ENCODE measurements around the gene L3HYPDH. TPM values are rescaled to one million over a fixed set of nuclear protein-coding genes. Genes with fewer than 3 reads are reported as not detected.

Gene L3HYPDH
- 10 to 100 TPM in 1 of 2 donors, 1 to 10 TPM in 1; 8.7 to 19.8 TPM for polyA plus RNA-seq

- Histone ChIP-seq H3K27ac (ENCODE audit: low read depth in 2 of 2, low read length in 1 of 2) (peak within 1 kb of the TSS; percentile 83 to 92), H3K4me1 (ENCODE audit: control insufficient read depth in 2 of 2, insufficient read depth in 2 of 2, low read length in 1 of 2) (peaks cover 0 to 4% of the 10 kb centered on the region in 2 donors), H3K36me3 (ENCODE audit: control insufficient read depth in 2 of 2, insufficient read depth in 2 of 2, low read length in 1 of 2) (peaks cover 0 to 1% of the 10 kb centered on the region in 2 donors), H3K4me3 (ENCODE audit: low read depth in 1 of 2, low read length in 2 of 2) (peak within 1 kb of the TSS; percentile 73 to 99), H3K9me3 (ENCODE audit: control insufficient read depth in 2 of 2, insufficient read depth in 1 of 2, low read depth in 1 of 2, low read length in 1 of 2) (no peaks in the 10 kb centered on the region), H3K27me3 (ENCODE audit: control insufficient read depth in 1 of 2, insufficient read depth in 2 of 2, low read length in 2 of 2) (no peaks in the 10 kb centered on the region)
- 0 to 1% methylated on average over 89 to 92 of the region's 92 CpGs for WGBS, 2 donors
These were observed at the start of gene L3HYPDH, which contains the start of gene JKAMP for GRCh38 chr14:59483819-59484638. L3HYPDH (minus strand) TSS chr14:59484408; CDS start chr14:59484316, 92 bp downstream. JKAMP (plus strand) TSS chr14:59484517; CDS start chr14:59484590, 73 bp downstream.

- no peaks in the 10 kb centered on the region for H3K36me3 ChIP-seq (ENCODE audit: control insufficient read depth in 2 of 2, insufficient read depth in 2 of 2, low read length in 1 of 2)
- H3K4me1 ChIP-seq (ENCODE audit: control insufficient read depth in 2 of 2, insufficient read depth in 2 of 2, low read length in 1 of 2), result no peaks in the 10 kb centered on the region
- no peak overlapping the region for H3K4me3 ChIP-seq (ENCODE audit: low read depth in 1 of 2, low read length in 2 of 2)
- WGBS, 2 donors, result 88 to 100% methylated on average over 1 of the region's 1 CpG
- no peak overlapping the region for H3K27ac ChIP-seq (ENCODE audit: low read depth in 2 of 2, low read length in 1 of 2)
- no peaks in the 10 kb centered on the region for H3K9me3 ChIP-seq (ENCODE audit: control insufficient read depth in 2 of 2, insufficient read depth in 1 of 2, low read depth in 1 of 2, low read length in 1 of 2)
- H3K27me3 ChIP-seq (ENCODE audit: control insufficient read depth in 1 of 2, insufficient read depth in 2 of 2, low read length in 2 of 2), result no peaks in the 10 kb centered on the region
These were observed 48.2 kb upstream of the L3HYPDH start for GRCh38 chr14:59532419-59532818.

- Histone ChIP-seq H3K4me3 (ENCODE audit: low read depth in 1 of 2, low read length in 2 of 2) (no peak overlapping the region), H3K9me3 (ENCODE audit: control insufficient read depth in 2 of 2, insufficient read depth in 1 of 2, low read depth in 1 of 2, low read length in 1 of 2) (no peaks in the 10 kb centered on the region), H3K36me3 (ENCODE audit: control insufficient read depth in 2 of 2, insufficient read depth in 2 of 2, low read length in 1 of 2) (no peaks in the 10 kb centered on the region), H3K27ac (ENCODE audit: low read depth in 2 of 2, low read length in 1 of 2) (no peak overlapping the region), H3K4me1 (ENCODE audit: control insufficient read depth in 2 of 2, insufficient read depth in 2 of 2, low read length in 1 of 2) (no peaks in the 10 kb centered on the region), H3K27me3 (ENCODE audit: control insufficient read depth in 1 of 2, insufficient read depth in 2 of 2, low read length in 2 of 2) (no peaks in the 10 kb centered on the region)
These were observed 46.1 kb upstream of the L3HYPDH start for GRCh38 chr14:59530349-59530748.

GRCh38 chr14:59529189-59529588 lies 45.0 kb upstream of the L3HYPDH start:
- H3K4me1 ChIP-seq (ENCODE audit: control insufficient read depth in 2 of 2, insufficient read depth in 2 of 2, low read length in 1 of 2), result no peaks in the 10 kb centered on the region
- no peaks in the 10 kb centered on the region for H3K36me3 ChIP-seq (ENCODE audit: control insufficient read depth in 2 of 2, insufficient read depth in 2 of 2, low read length in 1 of 2)
- H3K9me3 ChIP-seq (ENCODE audit: control insufficient read depth in 2 of 2, insufficient read depth in 1 of 2, low read depth in 1 of 2, low read length in 1 of 2), result no peaks in the 10 kb centered on the region
- 67 to 71% methylated on average over 2 of the region's 2 CpGs for WGBS, 2 donors
- H3K4me3 ChIP-seq (ENCODE audit: low read depth in 1 of 2, low read length in 2 of 2), result no peak overlapping the region
- H3K27ac ChIP-seq (ENCODE audit: low read depth in 2 of 2, low read length in 1 of 2), result no peak overlapping the region
- no peaks in the 10 kb centered on the region for H3K27me3 ChIP-seq (ENCODE audit: control insufficient read depth in 1 of 2, insufficient read depth in 2 of 2, low read length in 2 of 2)

- 84 to 88% methylated on average over 3 of the region's 3 CpGs for WGBS, 2 donors
- Histone ChIP-seq H3K27me3 (ENCODE audit: control insufficient read depth in 1 of 2, insufficient read depth in 2 of 2, low read length in 2 of 2) (no peaks in the 10 kb centered on the region), H3K9me3 (ENCODE audit: control insufficient read depth in 2 of 2, insufficient read depth in 1 of 2, low read depth in 1 of 2, low read length in 1 of 2) (peaks cover 0 to 3% of the 10 kb centered on the region in 2 donors)
These were observed 36.0 kb upstream of the L3HYPDH start for GRCh38 chr14:59520224-59520623.

GRCh38 chr14:59511916-59512575 lies 27.8 kb upstream of the L3HYPDH start:
- no peaks in the 10 kb centered on the region for H3K9me3 ChIP-seq (ENCODE audit: control insufficient read depth in 2 of 2, insufficient read depth in 1 of 2, low read depth in 1 of 2, low read length in 1 of 2)
- no peaks in the 10 kb centered on the region for H3K4me1 ChIP-seq (ENCODE audit: control insufficient read depth in 2 of 2, insufficient read depth in 2 of 2, low read length in 1 of 2)
- H3K27ac ChIP-seq (ENCODE audit: low read depth in 2 of 2, low read length in 1 of 2), result no peak overlapping the region
- H3K4me3 ChIP-seq (ENCODE audit: low read depth in 1 of 2, low read length in 2 of 2), result no peak overlapping the region
- H3K27me3 ChIP-seq (ENCODE audit: control insufficient read depth in 1 of 2, insufficient read depth in 2 of 2, low read length in 2 of 2), result no peaks in the 10 kb centered on the region
- no peaks in the 10 kb centered on the region for H3K36me3 ChIP-seq (ENCODE audit: control insufficient read depth in 2 of 2, insufficient read depth in 2 of 2, low read length in 1 of 2)
- 62 to 80% methylated on average over 4 of the region's 4 CpGs for WGBS, 2 donors

More at GRCh38 chr14:59520224-59520623, 36.0 kb upstream of the L3HYPDH start:
- Histone ChIP-seq H3K27ac (ENCODE audit: low read depth in 2 of 2, low read length in 1 of 2) (no peak overlapping the region), H3K4me1 (ENCODE audit: control insufficient read depth in 2 of 2, insufficient read depth in 2 of 2, low read length in 1 of 2) (no peaks in the 10 kb centered on the region), H3K4me3 (ENCODE audit: low read depth in 1 of 2, low read length in 2 of 2) (no peak overlapping the region), H3K36me3 (ENCODE audit: control insufficient read depth in 2 of 2, insufficient read depth in 2 of 2, low read length in 1 of 2) (no peaks in the 10 kb centered on the region)

- 32 to 44% methylated on average over 3 of the region's 3 CpGs for WGBS, 2 donors
- Histone ChIP-seq H3K36me3 (ENCODE audit: control insufficient read depth in 2 of 2, insufficient read depth in 2 of 2, low read length in 1 of 2) (no peaks in the 10 kb centered on the region), H3K27ac (ENCODE audit: low read depth in 2 of 2, low read length in 1 of 2) (no peak overlapping the region), H3K4me1 (ENCODE audit: control insufficient read depth in 2 of 2, insufficient read depth in 2 of 2, low read length in 1 of 2) (no peaks in the 10 kb centered on the region), H3K27me3 (ENCODE audit: control insufficient read depth in 1 of 2, insufficient read depth in 2 of 2, low read length in 2 of 2) (no peaks in the 10 kb centered on the region), H3K4me3 (ENCODE audit: low read depth in 1 of 2, low read length in 2 of 2) (no peak overlapping the region), H3K9me3 (ENCODE audit: control insufficient read depth in 2 of 2, insufficient read depth in 1 of 2, low read depth in 1 of 2, low read length in 1 of 2) (no peaks in the 10 kb centered on the region)
These were observed 26.8 kb upstream of the L3HYPDH start for GRCh38 chr14:59510966-59511365.

GRCh38 chr14:59510001-59510400 lies 25.8 kb upstream of the L3HYPDH start:
- Histone ChIP-seq H3K27ac (ENCODE audit: low read depth in 2 of 2, low read length in 1 of 2) (no peak overlapping the region), H3K36me3 (ENCODE audit: control insufficient read depth in 2 of 2, insufficient read depth in 2 of 2, low read length in 1 of 2) (no peaks in the 10 kb centered on the region), H3K4me1 (ENCODE audit: control insufficient read depth in 2 of 2, insufficient read depth in 2 of 2, low read length in 1 of 2) (no peaks in the 10 kb centered on the region), H3K9me3 (ENCODE audit: control insufficient read depth in 2 of 2, insufficient read depth in 1 of 2, low read depth in 1 of 2, low read length in 1 of 2) (no peaks in the 10 kb centered on the region), H3K4me3 (ENCODE audit: low read depth in 1 of 2, low read length in 2 of 2) (no peak overlapping the region), H3K27me3 (ENCODE audit: control insufficient read depth in 1 of 2, insufficient read depth in 2 of 2, low read length in 2 of 2) (no peaks in the 10 kb centered on the region)
- WGBS, 2 donors, result 79 to 85% methylated on average over 2 of the region's 2 CpGs

GRCh38 chr14:59509101-59509500 lies 24.9 kb upstream of the L3HYPDH start:
- H3K27ac ChIP-seq (ENCODE audit: low read depth in 2 of 2, low read length in 1 of 2), result no peak overlapping the region
- WGBS, 2 donors, result 80 to 85% methylated on average over 3 of the region's 3 CpGs
- no peaks in the 10 kb centered on the region for H3K36me3 ChIP-seq (ENCODE audit: control insufficient read depth in 2 of 2, insufficient read depth in 2 of 2, low read length in 1 of 2)
- no peak overlapping the region for H3K4me3 ChIP-seq (ENCODE audit: low read depth in 1 of 2, low read length in 2 of 2)
- H3K9me3 ChIP-seq (ENCODE audit: control insufficient read depth in 2 of 2, insufficient read depth in 1 of 2, low read depth in 1 of 2, low read length in 1 of 2), result no peaks in the 10 kb centered on the region
- no peaks in the 10 kb centered on the region for H3K4me1 ChIP-seq (ENCODE audit: control insufficient read depth in 2 of 2, insufficient read depth in 2 of 2, low read length in 1 of 2)
- no peaks in the 10 kb centered on the region for H3K27me3 ChIP-seq (ENCODE audit: control insufficient read depth in 1 of 2, insufficient read depth in 2 of 2, low read length in 2 of 2)

Data from esophagus (tissue), 2 donors.